PC-9 (cell line): Measurements from ENCODE around the gene TMEM18. TPM values are rescaled to one million over a fixed set of nuclear protein-coding genes. Genes with fewer than 3 reads are reported as not detected.

Experiments
- BruUV-seq: library from RNA; stranded (reverse); fragments of 400-500 nt; replicated peaks from 2 replicates; lab custom pipeline; 2021; lab: Mats Ljungman, UMichigan
- CTCF ChIA-PET: fragments of 300-600 bp; sonication (Branson Sonifier 250); formaldehyde crosslinking; loops from one replicate; lab custom pipeline; 2022; ENCODE audit warnings: antibody characterized with exemption; lab: Charles Lee
- POLR2A ChIA-PET: fragments of 300-600 bp; sonication (Branson Sonifier 250); formaldehyde crosslinking; loops from one replicate; lab custom pipeline; 2022; ENCODE audit warnings: antibody characterized with exemption; ENCODE audit not compliant: unreplicated experiment; lab: Charles Lee
- DNase-seq, 2 experiments: peaks; one replicate each; pipeline versions ENCODE4 v3.0.0 to v3.0.0-alpha.2; 2015 to 2022; ENCODE audit warnings: mixed read lengths in 1 of 2
- H2AFZ ChIP-seq: fragments of 200-600 bp; sonication (generic); 2 replicates; pipeline ENCODE4 v1.8.1; 2017; ENCODE audit warnings: antibody characterized with exemption
- H3F3A ChIP-seq: fragments of 200-600 bp; sonication (generic); 2 replicates; pipeline ENCODE4 v1.8.1; 2017; ENCODE audit warnings: antibody characterized with exemption, mild to moderate bottlenecking, low read depth; ENCODE audit not compliant: insufficient read depth
- H3K27ac ChIP-seq: fragments of 200-600 bp; sonication (generic); 2 replicates; pipeline ENCODE4 v1.6.1; 2016; ENCODE audit warnings: mixed run types
- H3K27me3 ChIP-seq: fragments of 200-600 bp; sonication (generic); 2 replicates; pipeline ENCODE4 v1.6.1; 2016; ENCODE audit warnings: low read depth, mixed run types; ENCODE audit not compliant: insufficient read depth
- H3K36me3 ChIP-seq: fragments of 200-600 bp; sonication (generic); 2 replicates; pipeline ENCODE4 v1.6.1; 2016; ENCODE audit warnings: low read depth, mixed run types
- H3K4me1 ChIP-seq: fragments of 200-600 bp; sonication (generic); replicated peaks from 2 replicates; pipeline ENCODE4 v1.6.1; 2016; ENCODE audit warnings: mixed run types; ENCODE audit not compliant: insufficient read depth
- H3K4me2 ChIP-seq: fragments of 200-600 bp; sonication (generic); 2 replicates; pipeline ENCODE4 v1.6.1; 2017; ENCODE audit warnings: mixed run types
- H3K4me3 ChIP-seq: fragments of 200-600 bp; sonication (generic); 2 replicates; pipeline ENCODE4 v1.6.1; 2016; ENCODE audit warnings: mixed run types
- H3K79me2 ChIP-seq: fragments of 200-600 bp; sonication (generic); 2 replicates; pipeline ENCODE4 v1.6.1; 2017; ENCODE audit warnings: low read depth, mixed run types
- H3K9me2 ChIP-seq: fragments of 200-600 bp; sonication (generic); 2 replicates; pipeline ENCODE4 v1.8.1; 2017; ENCODE audit warnings: mild to moderate bottlenecking; ENCODE audit not compliant: insufficient read depth
- H3K9me3 ChIP-seq: fragments of 200-600 bp; sonication (generic); 2 replicates; pipeline ENCODE4 v1.8.1; 2016; ENCODE audit warnings: low read depth; ENCODE audit not compliant: insufficient read depth
- H4K20me1 ChIP-seq: fragments of 200-600 bp; sonication (generic); 2 replicates; pipeline ENCODE4 v1.8.1; 2017; ENCODE audit not compliant: insufficient read depth
- EZH2 ChIP-seq: fragments of 200-600 bp; sonication (generic); IDR thresholded peaks from 2 replicates; pipeline ENCODE4 v1.8.0; 2017; ENCODE audit warnings: antibody characterized with exemption, low read depth
- intact Hi-C: fragments of 100-400 bp; cut with micrococcal nuclease; formaldehyde crosslinking; loops from one replicate; pipeline ENCODE4 v1.10.0; 2022; ENCODE audit not compliant: unreplicated experiment
- total RNA-seq: library from RNA; stranded (reverse); gene quantifications from 2 replicates; pipeline ENCODE4 v1.2.3, GENCODE V29; 2021
- TF ChIP-seq, protein P1 (sequence below): fragments of 200-600 bp; sonication (generic); conservative IDR thresholded peaks from 2 replicates; pipeline ENCODE4 v1.6.1; 2017; ENCODE audit warnings: mixed run types, antibody characterized with exemption, mild to moderate bottlenecking, moderate library complexity

The TMEM18 gene
- total RNA-seq, 1 experiment from 2014 or later, result 30.5 TPM

DNA sequence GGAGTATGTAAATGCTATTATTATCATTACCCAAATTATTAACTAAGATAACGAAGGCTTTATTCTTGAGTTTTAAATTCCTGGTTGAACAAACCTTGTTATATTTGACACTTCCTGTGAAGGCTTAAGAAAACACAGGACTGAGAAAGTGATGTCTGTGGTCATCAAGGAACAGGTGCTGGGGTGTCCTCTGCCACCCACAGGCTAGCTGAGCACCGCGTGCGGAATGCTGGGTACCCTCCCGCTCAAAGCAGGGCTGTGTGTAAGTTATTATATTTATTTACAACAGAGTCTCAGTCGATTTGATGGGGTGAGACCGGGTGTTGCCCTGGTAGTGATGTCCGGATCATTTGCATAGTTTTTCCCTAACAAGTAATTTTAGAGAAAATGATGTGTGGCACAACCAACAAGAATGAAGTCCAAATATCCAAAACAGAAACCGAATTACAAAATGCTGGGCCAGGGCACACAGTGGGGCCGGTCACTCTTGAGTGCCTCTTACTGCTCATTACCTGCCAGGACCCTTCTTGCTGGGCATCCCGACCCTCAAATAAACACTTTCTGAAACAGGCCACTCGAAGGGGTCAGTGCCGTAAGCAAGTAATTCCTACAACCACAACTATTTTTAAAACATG, 49.2 kb downstream of the TMEM18 start:
- Histone ChIP-seq H3K9me3 (no peaks in the 10 kb centered on the region; the same call in 1 of the 2 replicates), H3K79me2 (no peaks in the 10 kb centered on the region), H2AFZ (peak overlapping the region; percentile 46), H3K4me3 (no peak overlapping the region), H3K27ac (no peak overlapping the region), H3K36me3 (no peaks in the 10 kb centered on the region), H3K4me1 (no peaks in the 10 kb centered on the region), H3F3A (no peaks in the 10 kb centered on the region), H3K9me2 (no peaks in the 10 kb centered on the region), H3K4me2 (0 out of 2 replicates have a peak overlapping the region, but pooled peaks have one; percentile 5), H4K20me1 (no peaks in the 10 kb centered on the region), H3K27me3 (peaks cover 4% of the 10 kb centered on the region; the same call in 1 of the 2 replicates)
- ChIA-PET POLR2A (no interaction called here), CTCF (no interaction called here)
- TF ChIP-seq EZH2, result no peak
- TF ChIP-seq, protein P1, sequence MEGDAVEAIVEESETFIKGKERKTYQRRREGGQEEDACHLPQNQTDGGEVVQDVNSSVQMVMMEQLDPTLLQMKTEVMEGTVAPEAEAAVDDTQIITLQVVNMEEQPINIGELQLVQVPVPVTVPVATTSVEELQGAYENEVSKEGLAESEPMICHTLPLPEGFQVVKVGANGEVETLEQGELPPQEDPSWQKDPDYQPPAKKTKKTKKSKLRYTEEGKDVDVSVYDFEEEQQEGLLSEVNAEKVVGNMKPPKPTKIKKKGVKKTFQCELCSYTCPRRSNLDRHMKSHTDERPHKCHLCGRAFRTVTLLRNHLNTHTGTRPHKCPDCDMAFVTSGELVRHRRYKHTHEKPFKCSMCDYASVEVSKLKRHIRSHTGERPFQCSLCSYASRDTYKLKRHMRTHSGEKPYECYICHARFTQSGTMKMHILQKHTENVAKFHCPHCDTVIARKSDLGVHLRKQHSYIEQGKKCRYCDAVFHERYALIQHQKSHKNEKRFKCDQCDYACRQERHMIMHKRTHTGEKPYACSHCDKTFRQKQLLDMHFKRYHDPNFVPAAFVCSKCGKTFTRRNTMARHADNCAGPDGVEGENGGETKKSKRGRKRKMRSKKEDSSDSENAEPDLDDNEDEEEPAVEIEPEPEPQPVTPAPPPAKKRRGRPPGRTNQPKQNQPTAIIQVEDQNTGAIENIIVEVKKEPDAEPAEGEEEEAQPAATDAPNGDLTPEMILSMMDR, result no peak
- intact Hi-C loops, result no loop called here
- BruUV-seq, result no TSS peak
- DNase-seq, result no peak

DNA sequence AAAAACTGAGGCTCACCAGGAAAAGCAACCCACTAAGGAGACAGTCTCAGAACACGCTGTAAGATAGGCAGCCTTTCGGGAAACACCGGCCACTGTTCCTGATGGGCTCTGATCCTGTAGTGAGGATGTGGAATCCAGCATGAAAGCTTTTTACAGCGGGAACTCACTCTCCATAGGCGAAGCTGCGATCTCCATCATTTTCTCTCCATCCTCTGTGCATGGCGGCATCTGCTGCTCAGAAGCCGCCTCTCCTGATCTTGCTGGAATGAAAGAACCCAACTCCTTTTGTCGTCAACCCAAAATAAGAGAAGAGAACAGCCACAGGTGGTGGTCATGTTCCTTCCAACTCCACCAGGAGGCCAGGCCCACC, 49.9 kb downstream of the TMEM18 start:
- H3K9me3 ChIP-seq, result no peaks in the 10 kb centered on the region; the same call in 1 of the 2 replicates
- no peaks in the 10 kb centered on the region for H3K79me2 ChIP-seq
- H3K4me2 ChIP-seq, result no peak overlapping the region
- no peaks in the 10 kb centered on the region for H3K36me3 ChIP-seq
- no peak overlapping the region for H3K27ac ChIP-seq
- intact Hi-C loops, result no loop called here
- DNase-seq, result no peak
- ChIA-PET CTCF (no interaction called here), POLR2A (no interaction called here)
- H3K4me1 ChIP-seq, result no peaks in the 10 kb centered on the region
- H2AFZ ChIP-seq, result no peak overlapping the region
- no peak overlapping the region for H3K4me3 ChIP-seq
- no peak for TF ChIP-seq EZH2
- TF ChIP-seq, protein P1, result no peak
- no peaks in the 10 kb centered on the region for H3F3A ChIP-seq
- no TSS peak for BruUV-seq
- no peaks in the 10 kb centered on the region for H4K20me1 ChIP-seq
- H3K27me3 ChIP-seq, result peaks cover 4% of the 10 kb centered on the region; the same call in 1 of the 2 replicates
- no peaks in the 10 kb centered on the region for H3K9me2 ChIP-seq

DNA sequence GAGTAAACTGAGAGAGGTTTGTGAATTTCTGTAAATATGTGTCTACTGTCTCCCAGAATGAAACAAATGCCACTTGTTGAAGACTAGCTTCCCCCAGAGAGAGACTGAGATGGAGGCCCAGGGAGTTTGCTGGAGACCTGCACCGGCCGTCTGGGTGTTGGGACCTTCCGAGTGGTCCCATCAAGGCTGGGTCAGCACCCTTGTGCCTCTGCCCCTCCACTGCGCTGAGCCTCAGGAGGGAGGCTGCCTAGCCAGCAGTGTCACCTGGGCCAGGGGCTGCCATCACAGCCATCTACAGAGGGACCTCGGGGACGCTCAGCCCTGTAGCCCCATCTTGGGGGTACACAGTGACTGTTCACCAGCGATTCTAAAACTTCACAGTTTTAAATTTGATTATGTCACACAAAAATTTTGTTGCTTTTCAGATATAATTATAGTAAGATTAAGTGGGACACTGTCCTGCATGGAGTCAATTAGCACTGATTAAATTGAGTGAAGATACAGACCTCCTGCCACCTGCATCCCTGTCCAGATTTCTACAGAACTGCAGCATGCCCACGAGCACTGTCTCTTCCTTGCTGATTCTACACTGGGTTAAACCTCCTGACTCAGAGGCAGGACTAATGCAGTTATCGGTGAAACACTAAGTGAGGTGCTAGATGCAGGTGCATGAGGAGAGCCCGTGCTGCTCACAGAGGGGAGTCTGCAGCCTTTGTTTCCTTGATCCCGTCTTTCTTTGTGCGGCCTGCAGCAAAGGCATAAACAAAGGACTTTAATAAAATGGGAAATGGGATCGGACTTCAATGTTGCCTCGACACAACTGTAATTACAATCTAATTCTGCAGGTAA, 50.5 kb downstream of the TMEM18 start:
- no peaks in the 10 kb centered on the region; the same call in 1 of the 2 replicates for H3K9me3 ChIP-seq
- H3K4me1 ChIP-seq, result no peaks in the 10 kb centered on the region
- no peak for DNase-seq
- TF ChIP-seq EZH2, result no peak
- TF ChIP-seq, protein P1, result no peak
- no peak overlapping the region for H3K4me3 ChIP-seq
- no peaks in the 10 kb centered on the region for H4K20me1 ChIP-seq
- H3K9me2 ChIP-seq, result no peaks in the 10 kb centered on the region
- H3K27ac ChIP-seq, result no peak overlapping the region
- CTCF ChIA-PET, result no interaction called here
- no peaks in the 10 kb centered on the region for H3K36me3 ChIP-seq
- no peak overlapping the region for H3K4me2 ChIP-seq
- POLR2A ChIA-PET, result no interaction called here
- no TSS peak for BruUV-seq
- intact Hi-C loops, result no loop called here
- H3K79me2 ChIP-seq, result no peaks in the 10 kb centered on the region
- no peaks in the 10 kb centered on the region for H3F3A ChIP-seq
- no peak overlapping the region for H2AFZ ChIP-seq
- peaks cover 4% of the 10 kb centered on the region; the same call in 1 of the 2 replicates for H3K27me3 ChIP-seq
